ENCODE results near the gene DPYSL5. TPM values are rescaled to one million over a fixed set of nuclear protein-coding genes. Genes with fewer than 3 reads are reported as not detected.
"Not testable (repeated sequence)": the region's sequence is repeated elsewhere in the genome, so short reads cannot be mapped to it uniquely, and the experiment has no call there.

The DPYSL5 gene
- total RNA-seq, 2 experiments from 2014 or later: 0.07 to 0.09 TPM

GRCh38 chr2:26814072-26814765, 33.7 kb upstream of the DPYSL5 start:
- H3K27ac Mint-ChIP-seq; DNase-seq; H3K4me3 Mint-ChIP-seq; ATAC-seq; intact Hi-C loops (cut with DNase I, micrococcal nuclease); H3K9me3 Mint-ChIP-seq (ENCODE audit: low read depth); POLR2A ChIA-PET; H3K36me3 Mint-ChIP-seq (ENCODE audit: low read depth): not testable (repeated sequence)
- CTCF ChIA-PET: interaction anchor here (0.6 to 2.3 kb wide), 2 partner anchors 32 to 100 kb away, joined by 3 to 8 read pairs; no protein-coding TSS in a partner anchor
- Mint-ChIP-seq H3K27me3 (peaks cover 11% of the 10 kb centered on the region), H3K4me1 (peaks cover 25% of the 10 kb centered on the region)

- H3K36me3 Mint-ChIP-seq (ENCODE audit: low read depth): no peaks in the 10 kb centered on the region
- POLR2A ChIA-PET: no interaction called here
- ATAC-seq (no peak), DNase-seq (peak; percentile 18)
- peaks cover 11% of the 10 kb centered on the region for H3K27me3 Mint-ChIP-seq
- H3K27ac Mint-ChIP-seq: no peak overlapping the region
- H3K4me3 Mint-ChIP-seq: no peak overlapping the region
- H3K4me1 Mint-ChIP-seq: peaks cover 5% of the 10 kb centered on the region
- no peaks in the 10 kb centered on the region for H3K9me3 Mint-ChIP-seq (ENCODE audit: low read depth)
- intact Hi-C loops (cut with DNase I, micrococcal nuclease): no loop called here
- CTCF ChIA-PET: interaction anchor here (0.9 kb wide), 1 partner anchor 25 kb away, joined by 4 read pairs; no protein-coding TSS in a partner anchor
Observed at GRCh38 chr2:26816893-26817292, 31.0 kb upstream of the DPYSL5 start.

- ChIA-PET POLR2A (no interaction called here), CTCF (no interaction called here)
- H3K36me3 Mint-ChIP-seq (ENCODE audit: low read depth): no peaks in the 10 kb centered on the region
- peaks cover 11% of the 10 kb centered on the region for H3K27me3 Mint-ChIP-seq
- no peaks in the 10 kb centered on the region for H3K9me3 Mint-ChIP-seq (ENCODE audit: low read depth)
- intact Hi-C loops (cut with DNase I, micrococcal nuclease): no loop called here
- no peak overlapping the region for H3K27ac Mint-ChIP-seq
- no peak for ATAC-seq
- DNase-seq: no peak
- H3K4me1 Mint-ChIP-seq: no peaks in the 10 kb centered on the region
- H3K4me3 Mint-ChIP-seq: no peak overlapping the region
Observed at GRCh38 chr2:26818255-26818654, 29.7 kb upstream of the DPYSL5 start.

- no peaks in the 10 kb centered on the region for H3K4me1 Mint-ChIP-seq
- H3K27ac Mint-ChIP-seq: no peak overlapping the region
- no peak overlapping the region for H3K4me3 Mint-ChIP-seq
- H3K9me3 Mint-ChIP-seq (ENCODE audit: low read depth): no peaks in the 10 kb centered on the region
- ChIA-PET CTCF (no interaction called here), POLR2A (no interaction called here)
- intact Hi-C loops (cut with DNase I, micrococcal nuclease): no loop called here
- H3K27me3 Mint-ChIP-seq: peaks cover 7% of the 10 kb centered on the region
- DNase-seq (no peak), ATAC-seq (no peak)
- no peaks in the 10 kb centered on the region for H3K36me3 Mint-ChIP-seq (ENCODE audit: low read depth)
Observed at GRCh38 chr2:26818972-26819371, 29.0 kb upstream of the DPYSL5 start.

- ChIA-PET POLR2A (no interaction called here), CTCF (interaction anchor here (0.6 kb wide), 1 partner anchor 42 kb away, joined by 3 read pairs; no protein-coding TSS in a partner anchor)
- Mint-ChIP-seq H3K27ac (no peak overlapping the region), H3K36me3 (ENCODE audit: low read depth) (no peaks in the 10 kb centered on the region), H3K9me3 (ENCODE audit: low read depth) (no peaks in the 10 kb centered on the region), H3K4me3 (no peak overlapping the region), H3K27me3 (peaks cover 2% of the 10 kb centered on the region), H3K4me1 (no peaks in the 10 kb centered on the region)
- ATAC-seq (no peak), DNase-seq (no peak)
- intact Hi-C loops (cut with DNase I, micrococcal nuclease): no loop called here
Observed at GRCh38 chr2:26820932-26821331, 27.0 kb upstream of the DPYSL5 start.

GRCh38 chr2:26822877-26823276, 25.1 kb upstream of the DPYSL5 start:
- Mint-ChIP-seq H3K4me1 (no peaks in the 10 kb centered on the region), H3K27me3 (peaks cover under 1% of the 10 kb centered on the region), H3K9me3 (ENCODE audit: low read depth) (no peaks in the 10 kb centered on the region), H3K36me3 (ENCODE audit: low read depth) (no peaks in the 10 kb centered on the region), H3K27ac (no peak overlapping the region), H3K4me3 (no peak overlapping the region)
- CTCF ChIA-PET: interaction anchor here (0.7 to 2.1 kb wide), 3 partner anchors 10 to 71 kb away, joined by 3 to 5 read pairs (median 3); no protein-coding TSS in a partner anchor
- ATAC-seq (no peak), DNase-seq (no peak)
- intact Hi-C loops (cut with DNase I, micrococcal nuclease): no loop called here
- POLR2A ChIA-PET: no interaction called here

GRCh38 chr2:26838121-26838906, 9.6 kb upstream of the DPYSL5 start:
- Mint-ChIP-seq H3K27ac (no peak overlapping the region), H3K36me3 (ENCODE audit: low read depth) (no peaks in the 10 kb centered on the region), H3K9me3 (ENCODE audit: low read depth) (no peaks in the 10 kb centered on the region), H3K4me1 (no peaks in the 10 kb centered on the region), H3K4me3 (no peak overlapping the region), H3K27me3 (peaks cover 24% of the 10 kb centered on the region)
- ATAC-seq (no peak), DNase-seq (no peak)
- CTCF ChIA-PET: no interaction called here
- POLR2A ChIA-PET: no interaction called here
- intact Hi-C loops (cut with DNase I, micrococcal nuclease): no loop called here

- ATAC-seq (peak; percentile 66), DNase-seq (no peak)
- H3K9me3 Mint-ChIP-seq (ENCODE audit: low read depth): no peaks in the 10 kb centered on the region
- POLR2A ChIA-PET: no interaction called here
- H3K4me3 Mint-ChIP-seq: no peak overlapping the region
- CTCF ChIA-PET: interaction anchor here (1.7 kb wide), 1 partner anchor 24 kb away, joined by 4 read pairs; no protein-coding TSS in a partner anchor
- peaks cover 31% of the 10 kb centered on the region for H3K27me3 Mint-ChIP-seq
- intact Hi-C loops (cut with DNase I, micrococcal nuclease): loop anchor here in 1 of 2 experiments (10.0 kb wide), 1 partner anchor 464 kb away; the partner anchor contains the start of gene UCN
- H3K36me3 Mint-ChIP-seq (ENCODE audit: low read depth): no peaks in the 10 kb centered on the region
- no peaks in the 10 kb centered on the region for H3K4me1 Mint-ChIP-seq
- H3K27ac Mint-ChIP-seq: no peak overlapping the region
Observed at GRCh38 chr2:26840937-26841610, 6.9 kb upstream of the DPYSL5 start.

- ChIA-PET CTCF (interaction anchor here (0.6 to 5.7 kb wide), 2 partner anchors 99 to 172 kb away, joined by 4 to 108 read pairs; no protein-coding TSS in a partner anchor), POLR2A (no interaction called here)
- Mint-ChIP-seq H3K4me3 (no peak overlapping the region), H3K27me3 (peaks cover 37% of the 10 kb centered on the region), H3K36me3 (ENCODE audit: low read depth) (no peaks in the 10 kb centered on the region), H3K9me3 (ENCODE audit: low read depth) (no peaks in the 10 kb centered on the region), H3K27ac (no peak overlapping the region), H3K4me1 (peaks cover 5% of the 10 kb centered on the region)
- ATAC-seq (no peak), DNase-seq (no peak)
- intact Hi-C loops (cut with DNase I, micrococcal nuclease): loop anchor here in 1 of 2 experiments (10.0 kb wide), 1 partner anchor 462 kb away; the partner anchor contains the start of gene UCN
Observed at GRCh38 chr2:26843041-26843440, 4.9 kb upstream of the DPYSL5 start.

- H3K4me1 Mint-ChIP-seq: peaks cover 10% of the 10 kb centered on the region
- peaks cover 34% of the 10 kb centered on the region for H3K27me3 Mint-ChIP-seq
- POLR2A ChIA-PET: no interaction called here
- DNase-seq (no peak), ATAC-seq (no peak)
- no peaks in the 10 kb centered on the region for H3K36me3 Mint-ChIP-seq (ENCODE audit: low read depth)
- intact Hi-C loops (cut with DNase I, micrococcal nuclease): loop anchor here (5.0 to 10.0 kb wide), 2 partner anchors 417 to 460 kb away; partner anchors contain the start of genes SLC30A3 (in 1 of the 2) and UCN (in 1 of the 2)
- H3K4me3 Mint-ChIP-seq: no peak overlapping the region
- H3K27ac Mint-ChIP-seq: no peak overlapping the region
- no peaks in the 10 kb centered on the region for H3K9me3 Mint-ChIP-seq (ENCODE audit: low read depth)
- CTCF ChIA-PET: interaction anchor here (0.7 to 5.7 kb wide), 19 partner anchors 9 to 1288 kb away, joined by 3 to 108 read pairs (median 9); no protein-coding TSS in a partner anchor
Observed at GRCh38 chr2:26845021-26845420, 2.9 kb upstream of the DPYSL5 start.
